ENCODE data around the gene UBAC1.

Gene UBAC1

GRCh38 chr9:135961277-135961715, at the start of gene UBAC1:
UBAC1 (minus strand) TSS chr9:135961373; CDS start chr9:135961162, 211 bp downstream.
- peak; percentile 95 for DNase-seq

GRCh38 chr9:136010615-136011361, 49.6 kb upstream of the UBAC1 start:
- DNase-seq, result no peak

DNA sequence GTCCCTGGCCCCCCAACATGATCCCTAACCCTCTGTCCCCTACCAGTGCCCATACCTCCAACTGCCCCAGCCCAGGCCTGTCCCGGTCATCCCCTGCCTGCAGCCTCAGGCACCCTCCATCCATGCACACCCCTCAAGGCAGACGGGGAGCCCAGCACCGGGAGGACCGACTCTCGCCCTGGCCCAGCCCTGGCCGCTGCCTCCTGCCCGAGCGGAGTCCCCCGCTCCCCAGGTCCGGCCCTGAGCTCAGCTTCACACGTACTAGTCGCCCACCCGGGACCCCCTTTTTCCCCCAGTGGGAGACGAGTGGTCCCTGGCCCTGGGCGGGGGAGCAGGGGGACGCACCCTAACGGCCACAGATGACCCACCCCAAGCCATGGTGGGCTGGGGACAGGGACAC, 49.0 kb upstream of the UBAC1 start:
- DNase-seq, result no peak

GRCh38 chr9:136009516-136009915, 48.3 kb upstream of the UBAC1 start:
- no peak for DNase-seq

DNA sequence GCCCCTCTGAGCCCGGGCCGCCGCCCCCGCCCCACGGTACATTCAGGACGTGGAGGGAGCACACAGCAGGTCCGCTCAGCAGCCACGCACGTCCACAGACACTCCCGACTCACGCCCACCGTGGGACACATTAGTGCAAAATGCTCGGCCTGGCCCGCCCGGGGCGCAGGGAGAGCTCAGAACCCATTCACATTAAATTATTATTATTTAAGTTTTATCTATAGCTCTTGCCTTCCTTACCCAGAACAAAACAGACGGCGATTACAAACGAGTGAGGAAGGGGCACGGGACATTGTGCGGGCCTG, 47.5 kb upstream of the UBAC1 start:
- DNase-seq, result no peak

- no peak for DNase-seq
Measured at GRCh38 chr9:136007934-136008692, 46.9 kb upstream of the UBAC1 start.

GRCh38 chr9:136007276-136007933, 46.2 kb upstream of the UBAC1 start:
- no peak for DNase-seq

- no peak for DNase-seq
Measured at GRCh38 chr9:136006169-136006568, 45.0 kb upstream of the UBAC1 start.

GRCh38 chr9:136004712-136005111, 43.5 kb upstream of the UBAC1 start:
- no peak for DNase-seq

- DNase-seq, result no peak
Measured at GRCh38 chr9:136004219-136004618, 43.0 kb upstream of the UBAC1 start.

DNA sequence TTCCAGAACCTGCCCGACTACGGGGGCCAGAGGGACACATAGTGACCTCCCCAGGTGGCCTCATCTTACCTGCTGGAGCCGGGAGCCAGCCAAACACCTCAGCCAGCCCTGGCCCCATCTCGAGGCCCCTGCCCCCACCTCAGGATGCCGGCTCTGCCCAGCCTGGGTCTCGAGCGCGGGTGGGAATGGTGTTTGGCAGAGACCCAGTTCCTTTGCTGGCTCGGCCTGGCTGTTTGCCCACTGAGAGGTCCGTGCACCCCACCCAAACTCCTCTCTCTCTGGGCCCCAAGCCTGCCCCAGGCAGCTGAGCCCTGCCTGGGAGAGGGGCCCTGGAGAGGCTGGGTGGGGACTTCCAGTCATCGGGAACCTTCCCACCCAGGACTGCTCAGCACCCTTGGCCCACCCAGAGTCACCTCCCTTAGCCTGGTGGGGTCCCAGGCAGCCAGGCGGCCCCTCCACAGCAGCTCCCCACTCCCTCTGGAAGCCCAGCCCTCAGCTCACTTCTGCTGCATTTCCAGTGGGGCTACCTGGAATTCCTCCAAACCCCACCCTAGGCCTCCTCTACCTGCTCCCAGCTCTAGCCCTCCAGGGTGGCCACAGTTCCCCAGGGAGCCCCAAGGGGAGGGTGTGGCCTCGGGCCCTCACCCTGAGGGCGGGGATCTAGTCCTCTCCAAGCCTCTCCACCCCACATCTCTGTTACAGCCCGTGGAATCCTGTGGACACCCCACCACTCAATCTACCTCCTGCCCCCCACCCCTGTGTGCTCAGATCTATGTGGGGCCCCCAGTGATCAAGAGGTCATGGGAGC, 42.4 kb upstream of the UBAC1 start:
- no peak for DNase-seq

DNA sequence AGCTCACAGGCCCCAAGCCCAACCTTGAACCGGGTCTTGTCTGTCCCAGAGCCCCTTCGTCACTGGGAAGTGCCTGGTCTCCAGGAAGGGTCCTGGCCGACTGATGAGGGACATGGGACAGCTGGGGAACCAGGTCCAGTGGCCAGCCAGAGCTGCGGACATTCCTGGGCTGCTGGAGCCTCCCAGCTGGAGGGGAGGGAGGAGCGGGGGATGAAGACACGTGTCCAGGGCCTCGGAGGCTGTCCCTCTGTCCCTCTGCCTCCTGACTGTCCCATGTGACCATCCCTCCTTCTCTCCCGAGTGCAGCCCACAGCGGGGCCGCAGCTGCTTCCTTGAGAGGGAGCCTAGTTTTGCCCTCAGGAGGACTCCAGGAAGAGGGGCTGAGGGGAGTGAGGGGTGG, 41.7 kb upstream of the UBAC1 start:
- DNase-seq, result peak; percentile 59

DNA sequence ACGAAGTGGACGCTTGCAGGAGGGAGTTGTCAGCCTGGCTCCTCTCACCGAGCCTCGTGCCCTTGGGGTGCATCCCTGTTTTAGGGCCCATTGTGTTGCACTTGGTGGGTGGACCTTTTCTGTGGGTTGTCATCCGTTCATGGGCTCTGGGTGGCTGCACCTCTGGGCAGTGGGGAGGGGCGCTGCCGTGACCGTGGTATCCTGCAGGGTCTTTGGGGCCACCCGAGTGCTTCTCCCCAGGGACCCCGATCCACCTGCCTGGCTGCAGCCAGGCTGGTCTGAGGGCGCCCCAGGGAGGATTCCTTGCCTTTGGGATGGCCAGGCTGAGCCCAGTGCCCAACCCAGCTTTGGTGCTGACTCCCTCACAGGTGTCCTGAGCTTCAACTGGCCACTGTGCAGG, 41.0 kb upstream of the UBAC1 start:
- DNase-seq, result no peak

GRCh38 chr9:136001231-136001630, 40.1 kb upstream of the UBAC1 start:
- no peak for DNase-seq

DNA sequence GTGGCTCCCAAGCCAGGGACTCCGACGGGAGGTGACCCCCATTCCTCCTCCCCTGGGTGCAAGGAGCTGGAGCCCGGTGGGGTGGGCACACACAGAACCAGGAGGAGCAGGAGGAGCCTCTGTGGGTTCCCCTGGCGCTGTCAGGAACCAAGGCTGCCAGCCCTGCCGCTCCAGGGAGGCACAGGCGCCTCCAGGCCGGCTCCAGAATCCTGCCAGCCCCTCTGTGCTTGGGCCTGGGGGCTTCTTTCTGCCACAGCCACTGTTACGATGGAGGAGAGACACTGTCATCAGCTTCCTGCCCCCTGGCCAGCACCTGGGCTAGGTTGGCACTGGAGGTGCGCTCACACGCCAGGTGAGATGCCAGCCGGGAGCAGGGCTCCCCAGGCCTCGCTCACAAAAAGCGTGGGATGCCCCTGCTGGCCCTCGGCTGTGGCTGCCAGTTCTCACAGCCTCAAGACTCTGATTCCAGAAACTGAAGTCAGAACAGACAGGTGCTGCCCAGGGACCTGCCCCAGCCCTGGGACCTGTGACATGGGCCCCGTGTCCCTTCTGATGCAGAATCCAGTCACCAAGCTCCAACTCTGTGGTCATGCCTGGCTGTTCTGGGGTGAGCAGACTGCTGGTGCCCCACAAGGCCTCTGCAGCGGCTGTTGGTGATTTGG, 37.4 kb upstream of the UBAC1 start:
- DNase-seq, result no peak

GRCh38 chr9:135998016-135998380, 36.8 kb upstream of the UBAC1 start:
- no peak for DNase-seq

- no peak for DNase-seq
Measured at GRCh38 chr9:135997090-135998015, 36.2 kb upstream of the UBAC1 start.

DNA sequence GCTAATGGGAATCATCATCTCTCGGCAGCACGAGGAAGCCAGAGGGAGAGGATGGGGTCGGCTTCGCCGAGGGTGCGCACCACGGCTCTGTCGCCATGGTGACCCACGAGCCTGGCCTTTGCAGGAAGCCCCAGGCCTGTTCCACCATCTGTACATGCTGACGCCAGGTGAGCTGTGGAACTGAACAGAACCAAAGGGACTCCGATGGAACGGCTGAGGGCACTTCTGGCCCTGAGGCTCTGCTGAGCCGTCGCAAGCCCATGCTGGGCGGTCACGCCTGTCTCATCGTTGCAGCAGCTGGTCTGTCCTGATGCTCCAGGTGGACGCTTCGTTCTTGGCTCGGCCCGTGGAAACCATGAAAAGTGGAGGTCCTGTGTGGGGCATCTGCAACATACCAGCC, 34.6 kb upstream of the UBAC1 start:
- no peak for DNase-seq

GRCh38 chr9:135994501-135995192, 33.5 kb upstream of the UBAC1 start:
- DNase-seq, result no peak

DNA sequence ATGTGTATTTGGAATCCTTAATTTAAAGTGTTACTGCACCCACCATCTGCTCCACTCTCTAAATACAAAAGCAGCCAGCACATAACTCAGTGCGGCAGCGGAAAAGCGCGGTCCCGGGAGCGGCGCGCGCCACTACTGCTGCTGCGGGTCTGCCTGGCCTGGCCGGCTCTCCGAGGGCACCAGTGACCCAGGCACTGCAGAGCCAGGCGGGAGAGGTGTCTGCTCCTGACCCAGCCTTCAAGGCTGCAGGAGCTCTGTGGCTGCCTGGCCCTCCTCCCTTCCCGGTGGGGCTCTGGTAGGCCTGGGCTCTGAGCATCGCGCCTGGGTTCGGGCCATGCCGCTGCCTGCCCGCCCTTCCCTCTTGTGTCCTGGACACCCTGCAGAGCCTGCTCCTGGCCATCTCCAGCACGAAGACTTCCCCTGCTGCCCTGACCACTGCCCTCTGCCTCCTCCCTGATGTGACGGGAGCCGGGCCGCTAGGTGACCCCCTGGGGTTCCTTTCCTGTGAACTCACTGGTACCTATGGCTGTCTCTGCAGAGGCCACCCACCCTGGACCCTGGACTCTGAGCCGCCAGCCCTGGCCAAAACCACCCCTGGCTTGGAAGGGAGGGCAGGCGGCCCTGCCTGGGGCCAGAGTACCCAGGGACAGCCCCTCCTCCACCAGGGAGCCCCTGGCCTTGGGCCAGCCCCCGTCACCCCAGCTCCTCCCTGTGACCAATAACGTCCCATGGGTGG, 32.8 kb upstream of the UBAC1 start:
- DNase-seq, result no peak

Data from right hindlimb (tissue), 1 donor.